ENCODE measurements around the gene PAX7.
"Not testable (repeated sequence)": the region's sequence is repeated elsewhere in the genome, so short reads cannot be mapped to it uniquely, and the experiment has no call there.

Gene PAX7

GRCh38 chr1:18730321-18730720 lies 99.7 kb downstream of the PAX7 start:
- DNase-seq (ENCODE audit: low read depth), result no peak

DNA sequence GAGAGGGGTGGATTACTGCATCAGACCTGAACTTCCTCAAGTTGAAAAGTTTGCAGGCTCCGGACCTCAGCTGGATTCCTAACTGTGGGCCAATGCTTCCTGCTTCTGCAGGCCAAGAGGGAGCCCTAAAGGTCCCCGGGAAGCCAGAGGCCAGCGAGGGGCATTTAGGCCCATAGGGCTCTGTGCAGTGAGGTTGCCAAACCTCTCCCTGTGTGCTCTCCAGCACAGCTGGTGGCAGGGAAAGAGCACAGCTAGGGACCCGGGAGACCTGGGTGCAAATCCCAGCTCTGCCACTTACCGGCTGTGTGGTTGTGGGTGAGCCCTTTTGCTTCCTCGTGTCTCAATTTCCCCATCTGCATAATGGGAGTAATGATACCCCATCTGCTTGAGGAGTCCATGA lies 100.5 kb downstream of the PAX7 start:
- DNase-seq (ENCODE audit: low read depth), result no peak

- DNase-seq (ENCODE audit: low read depth), result no peak
These were observed 101.1 kb downstream of the PAX7 start for GRCh38 chr1:18731591-18732235.

DNA sequence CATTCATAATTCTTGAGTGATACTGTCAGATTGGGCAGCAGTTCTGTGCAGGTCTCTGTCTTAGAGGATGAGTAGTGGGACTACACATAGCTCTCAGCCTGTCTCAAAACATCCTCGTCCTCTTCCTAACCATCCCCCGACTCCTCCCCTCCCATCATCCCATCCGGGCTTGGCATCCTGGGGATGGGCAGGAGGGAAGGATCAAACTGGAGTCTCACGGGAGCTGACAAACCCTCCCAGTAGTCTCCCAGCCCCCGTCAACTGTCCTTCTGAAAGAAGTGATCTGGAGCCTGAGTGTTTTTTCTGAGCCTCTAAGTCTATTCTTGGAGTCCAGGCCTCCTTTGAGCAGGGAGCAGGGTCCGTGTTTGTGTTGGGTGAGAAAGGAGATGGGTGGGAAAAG lies 102.0 kb downstream of the PAX7 start:
- DNase-seq (ENCODE audit: low read depth), result no peak

GRCh38 chr1:18734001-18734400 lies 103.4 kb downstream of the PAX7 start:
- DNase-seq (ENCODE audit: low read depth), result no peak

DNA sequence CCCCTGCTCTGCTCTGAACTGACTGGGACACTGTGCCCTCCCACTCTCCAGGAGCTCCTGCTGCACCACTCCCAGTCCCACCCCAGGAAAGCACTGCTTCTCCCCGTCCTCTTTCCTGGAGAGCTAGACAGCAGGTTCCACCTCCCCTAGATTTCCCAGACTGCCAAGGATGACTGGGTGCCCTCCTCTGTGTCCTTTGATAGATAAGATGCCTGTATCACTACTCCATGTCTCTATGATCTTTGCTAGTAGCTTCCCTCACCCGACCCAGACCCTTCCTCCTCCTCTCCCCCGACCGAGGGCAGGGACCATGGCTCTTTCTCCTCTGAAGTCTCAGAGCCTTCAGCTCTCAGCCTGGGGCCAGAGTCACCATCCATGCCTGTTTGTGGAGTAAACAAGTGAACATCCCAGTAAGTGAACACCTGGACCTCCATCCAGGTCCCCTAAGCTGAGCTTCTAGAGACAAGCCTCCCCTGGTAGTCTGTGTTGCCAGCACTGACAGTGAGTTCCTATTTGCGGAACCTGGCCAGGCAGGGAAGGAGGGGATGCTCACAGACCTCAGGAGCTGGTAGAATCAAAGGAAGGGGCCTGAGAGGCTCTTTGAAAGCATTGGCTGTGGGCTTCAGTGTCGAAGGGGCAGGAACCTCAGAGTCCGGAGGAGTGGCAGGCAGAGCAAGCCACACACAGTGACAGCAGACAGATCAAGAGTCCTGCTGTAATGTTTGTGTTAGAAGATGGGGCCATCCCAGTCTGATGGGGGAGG lies 104.0 kb downstream of the PAX7 start:
- no peak for DNase-seq (ENCODE audit: low read depth)

- DNase-seq (ENCODE audit: low read depth), result no peak
These were observed 104.8 kb downstream of the PAX7 start for GRCh38 chr1:18735224-18735997.

GRCh38 chr1:18736958-18737357 lies 106.3 kb downstream of the PAX7 start:
- no peak for DNase-seq (ENCODE audit: low read depth)

DNA sequence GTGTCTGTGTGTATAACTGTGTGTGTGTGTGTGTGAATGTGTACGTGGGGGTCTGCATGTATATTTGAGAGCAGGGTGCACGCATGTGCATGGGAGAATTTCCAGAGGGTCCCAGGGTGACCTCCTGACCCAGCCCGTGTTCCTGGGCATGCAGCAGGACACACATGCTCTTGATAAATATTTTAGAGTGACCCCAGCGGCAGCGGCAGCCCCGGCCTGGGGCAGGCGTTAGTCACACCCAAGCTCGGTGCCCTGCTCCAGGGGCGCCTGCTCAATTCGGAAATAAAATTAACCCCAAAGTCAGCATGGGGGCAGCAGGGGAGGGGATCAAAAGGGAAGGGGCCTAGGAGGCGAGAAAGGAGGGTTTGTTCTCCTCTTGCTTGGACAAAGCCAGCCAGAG lies 107.5 kb downstream of the PAX7 start:
- no peak for DNase-seq (ENCODE audit: low read depth)

- DNase-seq (ENCODE audit: low read depth), result no peak
These were observed 108.0 kb downstream of the PAX7 start for GRCh38 chr1:18738617-18739016.

DNA sequence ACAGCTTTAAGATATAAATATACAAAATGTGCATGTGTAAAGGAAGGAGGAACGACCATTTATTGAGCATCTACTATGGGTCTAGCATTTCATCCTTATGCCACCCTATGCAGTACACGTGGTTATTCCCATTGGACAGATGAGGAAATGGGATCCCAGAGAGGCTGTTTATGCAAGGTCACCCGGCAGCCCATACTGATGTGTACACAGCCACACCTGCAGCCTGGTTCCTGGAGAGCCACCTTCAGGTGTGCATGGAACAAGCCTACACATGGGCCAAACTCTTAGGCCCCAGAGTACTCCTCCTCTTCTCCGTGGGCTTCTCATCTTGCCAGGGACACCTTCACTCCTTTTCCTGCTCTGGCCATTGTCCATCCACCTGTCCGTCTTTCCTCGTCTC lies 108.8 kb downstream of the PAX7 start:
- DNase-seq (ENCODE audit: low read depth), result no peak

DNA sequence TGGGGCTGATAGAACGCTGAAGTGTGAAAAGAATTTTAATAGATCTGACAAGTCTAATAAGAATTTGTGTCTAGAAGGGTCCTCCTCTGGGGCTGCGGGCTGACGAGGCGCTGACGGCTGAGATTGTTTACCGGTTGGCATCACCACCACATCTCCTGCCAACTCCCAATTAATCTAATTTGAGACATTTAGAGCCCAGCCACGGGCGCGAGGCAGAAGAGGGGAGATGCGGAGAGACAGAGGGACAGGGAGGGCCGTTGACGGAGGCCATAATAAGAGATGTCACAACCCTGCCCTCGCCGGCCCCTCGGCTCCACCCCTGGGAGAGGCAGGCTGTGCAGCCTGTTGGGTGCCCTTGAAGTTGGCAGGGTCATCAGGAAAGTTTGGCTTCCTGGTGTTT lies 109.3 kb downstream of the PAX7 start:
- DNase-seq (ENCODE audit: low read depth), result no peak

- DNase-seq (ENCODE audit: low read depth), result no peak
These were observed 110.0 kb downstream of the PAX7 start for GRCh38 chr1:18740617-18741016.

DNA sequence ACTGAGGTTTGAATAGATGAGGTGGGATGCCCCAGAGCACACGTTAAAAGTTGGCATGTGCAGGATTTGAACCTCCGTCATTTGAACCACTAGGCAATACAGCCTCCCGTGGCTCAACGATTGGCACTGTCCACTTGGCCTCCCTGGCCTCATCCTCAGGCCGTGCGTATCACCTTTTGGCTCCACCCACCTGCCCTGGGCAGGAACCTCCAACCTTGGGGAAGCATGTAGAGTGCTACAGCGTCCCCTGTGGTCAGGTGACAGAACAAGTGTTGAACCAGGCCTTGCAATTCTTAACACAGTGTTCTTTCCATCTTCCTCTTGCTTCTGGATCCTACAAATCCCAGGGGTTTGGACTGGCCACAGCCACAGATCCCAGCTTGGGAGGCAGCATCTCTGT lies 112.6 kb downstream of the PAX7 start:
- no peak for DNase-seq (ENCODE audit: low read depth)

DNA sequence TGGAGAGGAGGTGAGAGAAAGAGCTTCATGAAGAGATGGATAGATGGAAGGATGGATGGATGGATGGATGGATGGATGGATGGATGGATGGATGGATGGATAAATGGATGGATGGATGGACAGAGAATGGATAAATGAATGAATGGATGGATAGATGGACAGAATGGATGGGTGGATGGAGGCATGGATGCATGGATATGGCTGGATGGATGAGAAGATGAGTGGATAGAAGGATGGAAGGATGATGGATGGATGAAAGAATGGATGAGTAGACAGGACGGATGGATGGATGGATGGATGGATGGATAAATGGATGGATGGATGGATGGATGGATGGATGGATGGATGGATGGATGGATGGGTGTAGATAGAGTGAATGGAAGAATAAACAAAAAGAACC lies 113.7 kb downstream of the PAX7 start:
- not testable (repeated sequence) for DNase-seq (ENCODE audit: low read depth)

DNA sequence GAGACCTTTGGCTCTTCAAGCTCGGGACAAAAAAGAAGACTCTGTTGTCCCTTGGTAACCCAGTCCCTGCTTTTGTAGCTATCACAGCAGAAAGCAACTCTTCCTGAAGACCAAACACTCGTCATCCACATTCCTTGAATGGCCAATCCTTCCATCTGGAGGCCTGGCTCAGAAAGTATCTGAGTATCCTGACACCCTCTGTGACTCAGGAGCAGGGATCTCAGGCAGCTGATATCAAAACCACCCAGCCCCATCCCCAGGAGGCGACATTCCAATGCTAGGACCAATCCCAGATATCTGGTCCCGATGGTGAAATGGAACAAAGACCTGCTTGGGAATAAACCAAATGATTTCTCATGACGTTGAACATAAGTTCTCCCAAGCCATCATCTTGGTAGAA lies 116.3 kb downstream of the PAX7 start:
- DNase-seq (ENCODE audit: low read depth), result no peak

DNA sequence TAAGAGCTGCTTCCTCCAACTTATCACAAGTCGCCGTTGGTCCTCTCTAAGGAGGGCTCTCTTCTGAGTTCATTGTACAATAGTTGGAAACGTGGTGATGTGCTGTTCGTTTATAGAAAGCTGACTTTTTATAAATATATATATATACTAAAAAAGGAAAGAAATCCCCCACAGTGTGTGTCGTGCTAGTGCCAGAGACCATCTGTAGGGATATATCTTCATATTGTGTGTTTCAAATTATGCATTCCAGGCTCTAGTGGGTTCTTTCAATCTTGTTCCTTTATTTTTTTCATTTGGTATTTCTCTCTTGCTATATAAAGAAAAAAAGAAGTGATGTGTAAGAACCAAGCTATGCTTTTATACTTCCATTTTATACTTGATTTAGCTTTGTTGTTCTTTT lies 117.0 kb downstream of the PAX7 start:
- no peak for DNase-seq (ENCODE audit: low read depth)

- no peak for DNase-seq (ENCODE audit: low read depth)
These were observed 117.8 kb downstream of the PAX7 start for GRCh38 chr1:18748435-18748834.

DNA sequence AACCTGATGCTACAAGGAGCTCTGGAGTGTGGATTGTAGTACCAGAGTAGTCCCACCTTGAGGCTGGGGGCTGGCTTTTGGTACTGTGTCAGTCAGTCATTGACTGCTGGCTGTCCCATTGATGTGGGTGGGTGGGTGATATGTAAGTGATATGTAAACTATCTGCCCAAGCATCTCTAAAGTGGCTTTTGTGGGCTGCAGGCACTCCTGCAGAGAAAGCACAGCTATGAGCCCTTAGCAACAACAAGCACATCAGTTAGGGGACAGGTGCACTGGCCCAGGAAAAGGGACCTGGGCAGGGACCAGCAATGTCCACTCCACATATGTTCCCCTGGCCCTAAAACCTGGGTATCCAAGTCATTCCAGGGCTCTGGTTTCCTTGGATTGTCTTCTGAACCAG lies 118.9 kb downstream of the PAX7 start:
- DNase-seq (ENCODE audit: low read depth), result no peak

GRCh38 chr1:18750600-18750999 lies 120.0 kb downstream of the PAX7 start:
- DNase-seq (ENCODE audit: low read depth), result no peak

- no peak for DNase-seq (ENCODE audit: low read depth)
These were observed 120.8 kb downstream of the PAX7 start for GRCh38 chr1:18751425-18751824.

DNA sequence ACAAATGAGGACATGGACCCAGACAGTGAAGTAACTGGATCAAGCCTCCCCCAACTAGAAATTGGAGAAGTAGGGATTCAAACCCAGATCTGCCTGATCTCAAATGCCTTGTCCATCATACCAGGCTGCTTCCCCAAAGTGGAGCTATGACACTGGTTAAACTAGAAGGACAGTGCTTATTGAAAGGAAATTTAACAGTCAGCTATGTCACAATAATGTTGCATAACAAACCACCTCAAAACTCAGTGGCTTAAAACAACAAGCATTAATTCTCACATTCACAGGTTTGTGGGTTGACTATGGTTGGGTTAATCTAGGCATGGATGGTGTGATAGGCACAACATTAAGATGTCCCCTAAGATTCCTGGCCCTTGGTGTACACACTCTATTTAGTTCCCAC lies 121.8 kb downstream of the PAX7 start:
- no peak for DNase-seq (ENCODE audit: low read depth)

DNA sequence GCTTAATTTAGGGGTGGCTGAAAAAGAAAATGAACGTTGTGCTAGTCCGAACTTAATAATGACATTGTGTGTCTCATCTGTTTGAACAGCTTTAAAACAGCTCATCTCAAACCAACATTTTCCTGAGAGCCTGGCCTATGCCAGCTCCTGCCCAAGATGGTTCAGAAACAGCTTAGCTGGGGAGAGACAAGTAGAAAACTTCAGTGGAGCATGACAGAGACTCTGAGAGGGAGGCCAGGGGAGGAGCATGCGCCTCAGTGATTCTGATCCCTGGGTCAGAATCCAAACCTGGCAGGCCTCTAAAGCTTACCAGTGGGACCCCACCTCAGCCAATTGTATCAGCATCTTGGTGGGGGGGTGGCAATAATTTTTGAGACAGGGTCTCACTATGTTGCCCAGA lies 129.5 kb downstream of the PAX7 start:
- DNase-seq (ENCODE audit: low read depth), result no peak
